H9 (cell line): ENCODE measurements around the gene ECSIT. TPM values are rescaled to one million over a fixed set of nuclear protein-coding genes. Genes with fewer than 3 reads are reported as not detected.
"Not testable (repeated sequence)": the region's sequence is repeated elsewhere in the genome, so short reads cannot be mapped to it uniquely, and the experiment has no call there.

Experiments
- DNase-seq: peaks from one replicate; pipeline ENCODE4 v3.0.0-alpha.2; 2017
- H2AFZ ChIP-seq: one replicate; pipeline ENCODE4 v1.6.1; 2013; ENCODE audit warnings: mild to moderate bottlenecking, low read length, control low read depth, moderate library complexity
- H2AK5ac ChIP-seq: 2 replicates; pipeline ENCODE4 v1.6.1; 2013; ENCODE audit warnings: low read length, control low read depth, mixed read lengths; ENCODE audit not compliant: insufficient read length
- H2BK120ac ChIP-seq: one replicate; pipeline ENCODE4 v1.6.1; 2013; ENCODE audit warnings: low read depth, mild to moderate bottlenecking, low read length, control low read depth, inconsistent platforms; ENCODE audit not compliant: poor library complexity, severe bottlenecking
- H2BK12ac ChIP-seq: 2 replicates; pipeline ENCODE4 v1.6.1; 2013; ENCODE audit warnings: low read length, control low read depth, mixed read lengths, low read depth; ENCODE audit not compliant: insufficient read length
- H2BK15ac ChIP-seq: 2 replicates; pipeline ENCODE4 v1.6.1; 2013; ENCODE audit warnings: low read depth, low read length, control low read depth
- H2BK20ac ChIP-seq: one replicate; pipeline ENCODE4 v1.6.1; 2013; ENCODE audit warnings: low read depth, mild to moderate bottlenecking, low read length, control low read depth, inconsistent platforms; ENCODE audit not compliant: poor library complexity, severe bottlenecking
- H2BK5ac ChIP-seq: 2 replicates; pipeline ENCODE4 v1.6.1; 2013; ENCODE audit warnings: low read length, control low read depth, mixed read lengths; ENCODE audit not compliant: insufficient read length
- H3K14ac ChIP-seq: 2 replicates; pipeline ENCODE4 v1.6.1; 2013; ENCODE audit warnings: low read length, control low read depth; ENCODE audit not compliant: insufficient read depth
- H3K18ac ChIP-seq: 2 replicates; pipeline ENCODE4 v1.6.1; 2013; ENCODE audit warnings: low read depth, mild to moderate bottlenecking, mixed read lengths, low read length, control low read depth; ENCODE audit not compliant: insufficient read length
- H3K23ac ChIP-seq: 2 replicates; pipeline ENCODE4 v1.6.1; 2013; ENCODE audit warnings: low read length, control low read depth, mixed read lengths, low read depth; ENCODE audit not compliant: insufficient read length
- H3K23me2 ChIP-seq: 2 replicates; pipeline ENCODE4 v1.6.1; 2013; ENCODE audit warnings: low read depth, mild to moderate bottlenecking, mixed read lengths, low read length, control low read depth; ENCODE audit not compliant: insufficient read length, poor library complexity, severe bottlenecking
- H3K27ac ChIP-seq: 2 replicates; pipeline ENCODE4 v1.5.1; 2013; ENCODE audit warnings: low read length, control low read depth, mixed read lengths, low read depth; ENCODE audit not compliant: insufficient read length
- H3K27me3 ChIP-seq: 2 replicates; pipeline ENCODE4 v1.6.1; 2013; ENCODE audit warnings: low read length, control low read depth, inconsistent platforms; ENCODE audit not compliant: insufficient read depth
- H3K4ac ChIP-seq: 2 replicates; pipeline ENCODE4 v1.6.1; 2013; ENCODE audit warnings: low read depth, mild to moderate bottlenecking, control low read depth, inconsistent platforms, low read length, moderate library complexity
- H3K4me1 ChIP-seq: 2 replicates; pipeline ENCODE4 v1.6.1; 2013; ENCODE audit warnings: low read length, control low read depth, inconsistent platforms; ENCODE audit not compliant: insufficient read depth
- H3K4me2 ChIP-seq: 2 replicates; pipeline ENCODE4 v1.6.1; 2013; ENCODE audit warnings: low read length, control low read depth, mixed read lengths; ENCODE audit not compliant: insufficient read length, insufficient read depth
- H3K56ac ChIP-seq: 2 replicates; pipeline ENCODE4 v1.6.1; 2013; ENCODE audit warnings: low read depth, mild to moderate bottlenecking, mixed read lengths, low read length, control low read depth; ENCODE audit not compliant: insufficient read length
- H3K79me1 ChIP-seq: 2 replicates; pipeline ENCODE4 v1.6.1; 2013; ENCODE audit warnings: low read depth, mild to moderate bottlenecking, moderate library complexity, low read length, control low read depth, inconsistent platforms; ENCODE audit not compliant: insufficient read depth, poor library complexity, severe bottlenecking
- H3K79me2 ChIP-seq: 2 replicates; pipeline ENCODE4 v1.6.1; 2013; ENCODE audit warnings: low read length, control low read depth, inconsistent platforms; ENCODE audit not compliant: insufficient read depth
- H3K9ac ChIP-seq: 2 replicates; pipeline ENCODE4 v1.6.1; 2013; ENCODE audit warnings: low read length, control low read depth, mixed read lengths; ENCODE audit not compliant: insufficient read length; ENCODE audit errors: extremely low read depth
- H3K9me3 ChIP-seq: one replicate; pipeline ENCODE4 v1.6.1; 2013; ENCODE audit warnings: low read depth, low read length, inconsistent platforms; ENCODE audit not compliant: control insufficient read depth
- H3T11ph ChIP-seq: one replicate; pipeline ENCODE4 v1.6.1; 2013; ENCODE audit warnings: mild to moderate bottlenecking, low read length, control low read depth, inconsistent platforms
- H4K20me1 ChIP-seq: one replicate; pipeline ENCODE4 v1.6.1; 2013; ENCODE audit not compliant: control insufficient read depth, insufficient read length, insufficient read depth
- H4K5ac ChIP-seq: 2 replicates; pipeline ENCODE4 v1.6.1; 2013; ENCODE audit warnings: low read depth, mild to moderate bottlenecking, mixed read lengths, low read length, control low read depth; ENCODE audit not compliant: insufficient read length
- H4K8ac ChIP-seq: replicated peaks from 2 replicates; pipeline ENCODE4 v1.6.1; 2013; ENCODE audit warnings: low read length, control low read depth, mixed read lengths, low read depth; ENCODE audit not compliant: insufficient read length
- H4K91ac ChIP-seq: 2 replicates; pipeline ENCODE4 v1.6.1; 2013; ENCODE audit warnings: low read depth, mild to moderate bottlenecking, moderate library complexity, mixed read lengths, low read length, control low read depth; ENCODE audit not compliant: insufficient read length
- H3K27ac Mint-ChIP-seq, 3 experiments: 2 replicates in 2 of 3; 3 replicates in 1 of 3; pipeline ENCODE4 v1.8.0; 2020 to 2021; ENCODE audit warnings: mixed read lengths in 3 of 3, mild to moderate bottlenecking in 1 of 3, moderate library complexity in 1 of 3
- H3K27me3 Mint-ChIP-seq: 2 replicates; pipeline ENCODE4 v1.8.0; 2021; ENCODE audit warnings: low read depth, mild to moderate bottlenecking, moderate library complexity, mixed read lengths
- H3K36me3 Mint-ChIP-seq, 3 experiments: 2 replicates in 2 of 3; 3 replicates in 1 of 3; pipeline ENCODE4 v1.8.0; 2020 to 2021; ENCODE audit warnings: low read depth in 3 of 3, mixed read lengths in 3 of 3; ENCODE audit not compliant: insufficient read depth in 1 of 3
- H3K4me1 Mint-ChIP-seq, 2 experiments: 2 replicates each; pipeline ENCODE4 v1.8.0; 2020; ENCODE audit warnings: mixed read lengths in 2 of 2
- H3K4me3 Mint-ChIP-seq, 2 experiments: 2 replicates in 1 of 2; 3 replicates in 1 of 2; pipeline ENCODE4 v1.8.0; 2020 to 2021; ENCODE audit warnings: mild to moderate bottlenecking in 2 of 2, mixed read lengths in 2 of 2, moderate library complexity in 1 of 2
- H3K9me3 Mint-ChIP-seq, 2 experiments: 2 replicates in 1 of 2; 3 replicates in 1 of 2; pipeline ENCODE4 v1.8.0; 2020; ENCODE audit warnings: mild to moderate bottlenecking in 2 of 2, mixed read lengths in 2 of 2, moderate library complexity in 1 of 2
- WGBS: extraction: QIAGEN DNeasy Blood & Tissue Kit; methylation state at CpG from one replicate; pipeline ENCODE4 v1.1.7; 2013; ENCODE audit warnings: missing lambda C conversion rate, low lambda C conversion rate, mixed read lengths; ENCODE audit not compliant: insufficient read length; ENCODE audit errors: extremely low coverage; 5-methylcytosine and 5-hydroxymethylcytosine counted together
- total RNA-seq: library from RNA; stranded (reverse); gene quantifications from 2 replicates; pipeline ENCODE4 v1.2.1, GENCODE V29; 2021

ECSIT gene
- total RNA-seq, 1 experiment from 2014 or later = 42.4 TPM

GRCh38 chr19:11573354-11573753 is 44.4 kb upstream of the ECSIT start:
- not testable (repeated sequence) for H3K9me3 Mint-ChIP-seq, H4K91ac ChIP-seq, H2BK5ac ChIP-seq, H3K56ac ChIP-seq, H3K4me1 Mint-ChIP-seq, H3K27me3 Mint-ChIP-seq, H3K4ac ChIP-seq, H2AFZ ChIP-seq, H3K23me2 ChIP-seq, H3K4me2 ChIP-seq, H3K4me1 ChIP-seq, H4K8ac ChIP-seq, H3K23ac ChIP-seq, H3K27me3 ChIP-seq, H3K27ac ChIP-seq, H2BK120ac ChIP-seq, H3K9me3 ChIP-seq, H4K5ac ChIP-seq, H2BK15ac ChIP-seq, H3K14ac ChIP-seq, H4K20me1 ChIP-seq, H3K4me3 Mint-ChIP-seq, H3K79me1 ChIP-seq, DNase-seq, H3K79me2 ChIP-seq, H2BK12ac ChIP-seq, H2AK5ac ChIP-seq, H3K27ac Mint-ChIP-seq, H3T11ph ChIP-seq, H3K18ac ChIP-seq, H3K9ac ChIP-seq, H3K36me3 Mint-ChIP-seq, H2BK20ac ChIP-seq
- WGBS = no CpG with 5 or more reads among the region's 6 CpGs
